ENCODE data around the gene AIG1.

Gene AIG1

GRCh38 chr6:143224516-143224915, 163.8 kb downstream of the AIG1 start:
- Histone ChIP-seq H3K27me3 (replicated peaks; ENCODE audit: control insufficient read depth, insufficient read depth, low read length) (no peaks in the 10 kb centered on the region), H3K4me3 (replicated peaks; ENCODE audit: low read depth, low read length) (no peak overlapping the region), H3K36me3 (ENCODE audit: control insufficient read depth, insufficient read depth, low read length) (no peaks in the 10 kb centered on the region)
- TF ChIP-seq CTCF (IDR thresholded peaks at IDR 0.05; ENCODE audit: insufficient read depth, low read length, poor library complexity, severe bottlenecking) = no peak
- DNase-seq (ENCODE audit: extremely low read depth, insufficient read length) = no peak

GRCh38 chr6:143225929-143226328, 165.2 kb downstream of the AIG1 start:
- H3K36me3 ChIP-seq (ENCODE audit: control insufficient read depth, insufficient read depth, low read length) = no peaks in the 10 kb centered on the region

GRCh38 chr6:143227675-143228074, 167.0 kb downstream of the AIG1 start:
- DNase-seq (ENCODE audit: extremely low read depth, insufficient read length) = no peak
- TF ChIP-seq CTCF (IDR thresholded peaks at IDR 0.05; ENCODE audit: insufficient read depth, low read length, poor library complexity, severe bottlenecking) = no peak
- no peaks in the 10 kb centered on the region for H3K27me3 ChIP-seq (replicated peaks; ENCODE audit: control insufficient read depth, insufficient read depth, low read length)
- H3K36me3 ChIP-seq (ENCODE audit: control insufficient read depth, insufficient read depth, low read length) = no peaks in the 10 kb centered on the region
- no peak overlapping the region for H3K4me3 ChIP-seq (replicated peaks; ENCODE audit: low read depth, low read length)

More at GRCh38 chr6:143225929-143226328, 165.2 kb downstream of the AIG1 start:
- no peak for TF ChIP-seq CTCF (IDR thresholded peaks at IDR 0.05; ENCODE audit: insufficient read depth, low read length, poor library complexity, severe bottlenecking)
- H3K4me3 ChIP-seq (replicated peaks; ENCODE audit: low read depth, low read length) = no peak overlapping the region
- DNase-seq (ENCODE audit: extremely low read depth, insufficient read length) = no peak
- no peaks in the 10 kb centered on the region for H3K27me3 ChIP-seq (replicated peaks; ENCODE audit: control insufficient read depth, insufficient read depth, low read length)

GRCh38 chr6:143229400-143229799, 168.7 kb downstream of the AIG1 start:
- Histone ChIP-seq H3K36me3 (ENCODE audit: control insufficient read depth, insufficient read depth, low read length) (no peaks in the 10 kb centered on the region), H3K4me3 (replicated peaks; ENCODE audit: low read depth, low read length) (no peak overlapping the region), H3K27me3 (replicated peaks; ENCODE audit: control insufficient read depth, insufficient read depth, low read length) (no peaks in the 10 kb centered on the region)
- no peak for DNase-seq (ENCODE audit: extremely low read depth, insufficient read length)
- TF ChIP-seq CTCF (IDR thresholded peaks at IDR 0.05; ENCODE audit: insufficient read depth, low read length, poor library complexity, severe bottlenecking) = no peak

- peak; percentile 74 for TF ChIP-seq CTCF (IDR thresholded peaks at IDR 0.05; ENCODE audit: insufficient read depth, low read length, poor library complexity, severe bottlenecking)
- DNase-seq (ENCODE audit: extremely low read depth, insufficient read length) = peak; percentile 9
- Histone ChIP-seq H3K4me3 (replicated peaks; ENCODE audit: low read depth, low read length) (no peak overlapping the region), H3K36me3 (ENCODE audit: control insufficient read depth, insufficient read depth, low read length) (no peaks in the 10 kb centered on the region), H3K27me3 (replicated peaks; ENCODE audit: control insufficient read depth, insufficient read depth, low read length) (no peaks in the 10 kb centered on the region)
Measured at GRCh38 chr6:143232849-143233248, 172.2 kb downstream of the AIG1 start.
